ENCODE measurements around the gene ATP13A2. TPM values are rescaled to one million over a fixed set of nuclear protein-coding genes. Genes with fewer than 3 reads are reported as not detected.

The ATP13A2 gene
- total RNA-seq, 1 experiment from 2014 or later = 61.3 TPM

DNA sequence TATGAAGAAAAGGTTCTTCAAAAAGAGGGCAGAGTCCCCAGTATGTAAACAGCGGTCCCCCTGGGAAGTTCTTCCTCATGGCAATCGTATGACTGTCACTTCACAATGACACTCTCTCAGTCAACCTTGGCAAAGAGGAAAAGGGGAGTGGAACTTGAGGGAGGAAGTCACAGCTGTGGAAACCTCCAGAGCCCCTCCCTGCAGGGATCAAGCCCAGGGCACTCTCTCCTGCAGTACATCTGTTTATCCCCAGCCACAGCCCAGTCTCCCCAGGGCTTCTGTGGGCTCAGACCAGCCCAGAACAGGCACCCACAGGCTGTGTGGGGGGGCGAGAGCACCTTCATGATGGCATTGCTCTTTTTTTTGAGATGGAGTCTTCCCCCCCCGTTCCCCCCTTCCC lies 2.0 kb downstream of the ATP13A2 start:
- Mint-ChIP-seq H3K36me3 (ENCODE audit: insufficient read depth, unreplicated experiment) (peaks cover 6% of the 10 kb centered on the region), H3K9me3 (ENCODE audit: unreplicated experiment) (no peaks in the 10 kb centered on the region), H3K27me3 (ENCODE audit: insufficient read depth, unreplicated experiment) (no peaks in the 10 kb centered on the region), H3K4me3 (ENCODE audit: unreplicated experiment) (no peak overlapping the region), H3K27ac (ENCODE audit: low read depth, unreplicated experiment) (no peak overlapping the region), H3K4me1 (ENCODE audit: insufficient read depth, unreplicated experiment) (peaks cover 13% of the 10 kb centered on the region)
- POLR2A ChIA-PET = interaction anchor here (1.1 kb wide), 1 partner anchor 18 kb away, joined by 4 read pairs; no protein-coding TSS in a partner anchor
- BruUV-seq (replicated peaks) = no TSS peak
- CTCF ChIA-PET = interaction anchor here (0.7 to 1.1 kb wide), 2 partner anchors 9 to 62 kb away, joined by 3 read pairs; no protein-coding TSS in a partner anchor
- intact Hi-C loops (cut with micrococcal nuclease) = loop anchor here (5.0 kb wide), 1 partner anchor 38 kb away; no protein-coding TSS in a partner anchor
- no peak for DNase-seq (ENCODE audit: unreplicated experiment)
- no peak for TF ChIP-seq CTCF (IDR thresholded peaks at IDR 0.05; ENCODE audit: unreplicated experiment)

DNA sequence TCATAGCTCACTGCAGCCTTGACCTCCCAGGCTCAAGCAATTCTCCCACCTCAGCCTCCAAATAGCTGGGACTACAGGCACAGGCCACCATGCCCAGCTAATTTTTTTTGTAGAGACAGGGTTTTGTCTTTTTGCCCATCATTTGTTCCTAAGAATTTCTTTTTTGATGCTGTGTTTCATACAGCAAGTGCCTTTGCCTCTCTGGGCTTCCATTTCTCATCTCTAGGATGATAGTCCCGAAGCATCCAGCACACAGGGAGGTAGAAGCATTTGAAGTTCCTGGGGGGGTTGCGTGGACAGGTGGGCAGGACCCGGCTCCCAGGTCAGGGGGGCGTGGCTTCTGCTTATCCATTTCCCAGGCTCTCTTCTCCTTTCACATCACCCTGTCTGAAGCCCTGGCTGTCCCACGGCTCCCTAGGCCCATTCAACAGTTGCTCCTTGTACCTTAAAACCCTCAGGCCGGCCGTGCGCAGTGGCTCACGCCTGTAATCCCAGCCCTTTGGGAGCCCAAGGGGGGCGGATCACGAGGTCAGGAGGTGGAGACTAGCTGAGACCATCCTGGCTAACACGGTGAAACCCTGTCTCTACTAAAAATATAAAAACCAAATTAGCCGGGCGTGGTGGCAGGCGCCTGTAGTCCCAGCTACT lies 3.4 kb downstream of the ATP13A2 start:
- ChIA-PET POLR2A (no interaction called here), CTCF (no interaction called here)
- intact Hi-C loops (cut with micrococcal nuclease) = no loop called here
- no TSS peak for BruUV-seq (replicated peaks)
- TF ChIP-seq CTCF (IDR thresholded peaks at IDR 0.05; ENCODE audit: unreplicated experiment) = no peak
- Mint-ChIP-seq H3K9me3 (ENCODE audit: unreplicated experiment) (no peaks in the 10 kb centered on the region), H3K27ac (ENCODE audit: low read depth, unreplicated experiment) (no peak overlapping the region), H3K36me3 (ENCODE audit: insufficient read depth, unreplicated experiment) (peaks cover 15% of the 10 kb centered on the region), H3K4me3 (ENCODE audit: unreplicated experiment) (no peak overlapping the region), H3K4me1 (ENCODE audit: insufficient read depth, unreplicated experiment) (peaks cover 22% of the 10 kb centered on the region), H3K27me3 (ENCODE audit: insufficient read depth, unreplicated experiment) (no peaks in the 10 kb centered on the region)
- DNase-seq (ENCODE audit: unreplicated experiment) = no peak

- CTCF ChIA-PET = interaction anchor here (1.3 kb wide), 1 partner anchor 37 kb away, joined by 4 read pairs; no protein-coding TSS in a partner anchor
- Mint-ChIP-seq H3K27me3 (ENCODE audit: insufficient read depth, unreplicated experiment) (no peaks in the 10 kb centered on the region), H3K9me3 (ENCODE audit: unreplicated experiment) (no peaks in the 10 kb centered on the region), H3K27ac (ENCODE audit: low read depth, unreplicated experiment) (no peak overlapping the region), H3K4me1 (ENCODE audit: insufficient read depth, unreplicated experiment) (peaks cover 11% of the 10 kb centered on the region), H3K36me3 (ENCODE audit: insufficient read depth, unreplicated experiment) (peaks cover 19% of the 10 kb centered on the region), H3K4me3 (ENCODE audit: unreplicated experiment) (no peak overlapping the region)
- no TSS peak for BruUV-seq (replicated peaks)
- TF ChIP-seq CTCF (IDR thresholded peaks at IDR 0.05; ENCODE audit: unreplicated experiment) = no peak
- no peak for DNase-seq (ENCODE audit: unreplicated experiment)
- intact Hi-C loops (cut with micrococcal nuclease) = no loop called here
- POLR2A ChIA-PET = no interaction called here
Observed at GRCh38 chr1:17007121-17007520, 4.6 kb downstream of the ATP13A2 start.

- no peak for DNase-seq (ENCODE audit: unreplicated experiment)
- Mint-ChIP-seq H3K4me1 (ENCODE audit: insufficient read depth, unreplicated experiment) (peaks cover 8% of the 10 kb centered on the region), H3K9me3 (ENCODE audit: unreplicated experiment) (no peaks in the 10 kb centered on the region), H3K27ac (ENCODE audit: low read depth, unreplicated experiment) (no peak overlapping the region), H3K27me3 (ENCODE audit: insufficient read depth, unreplicated experiment) (no peaks in the 10 kb centered on the region), H3K36me3 (ENCODE audit: insufficient read depth, unreplicated experiment) (peaks cover 35% of the 10 kb centered on the region), H3K4me3 (ENCODE audit: unreplicated experiment) (no peak overlapping the region)
- intact Hi-C loops (cut with micrococcal nuclease) = no loop called here
- CTCF ChIA-PET = no interaction called here
- POLR2A ChIA-PET = no interaction called here
- no TSS peak for BruUV-seq (replicated peaks)
- TF ChIP-seq CTCF (IDR thresholded peaks at IDR 0.05; ENCODE audit: unreplicated experiment) = no peak
Observed at GRCh38 chr1:17005365-17005740, 6.4 kb downstream of the ATP13A2 start.

All from MCF 10A (cell line).